OCI-LY1 (cell line): ENCODE results near the gene POLR1F.

ENCODE experiments used
- H2AFZ ChIP-seq: fragments of 200-600 bp; sonication (generic), shearing (Covaris generic); 2 replicates; pipeline ENCODE4 v1.6.0; 2014; ENCODE audit warnings: antibody characterized with exemption, mild to moderate bottlenecking, low read length
- H3F3A ChIP-seq: fragments of 200-600 bp; sonication (generic), shearing (Covaris generic); 2 replicates; pipeline ENCODE4 v1.6.0; 2014; ENCODE audit warnings: mild to moderate bottlenecking, antibody characterized with exemption, low read length, moderate library complexity; ENCODE audit not compliant: insufficient read depth
- H3K27ac ChIP-seq: fragments of 200-600 bp; sonication (generic); 2 replicates; pipeline ENCODE4 v1.5.1; 2014; ENCODE audit warnings: low read length, mixed run types, mild to moderate bottlenecking, low read depth; ENCODE audit not compliant: poor library complexity, severe bottlenecking
- H3K27me3 ChIP-seq: fragments of 200-600 bp; sonication (generic); 2 replicates; pipeline ENCODE4 v1.6.0; 2014; ENCODE audit warnings: antibody characterized with exemption, mild to moderate bottlenecking, low read length, moderate library complexity; ENCODE audit not compliant: insufficient read depth
- H3K36me3 ChIP-seq: fragments of 200-600 bp; sonication (generic); 2 replicates; pipeline ENCODE4 v1.6.1; 2014; ENCODE audit warnings: mild to moderate bottlenecking, antibody characterized with exemption, low read length, moderate library complexity, mixed read lengths; ENCODE audit not compliant: insufficient read depth
- H3K4me1 ChIP-seq: fragments of 200-600 bp; sonication (generic); 2 replicates; pipeline ENCODE4 v1.5.1; 2014; ENCODE audit warnings: mild to moderate bottlenecking, low read length, moderate library complexity; ENCODE audit not compliant: insufficient read depth, severe bottlenecking
- H3K4me2 ChIP-seq: fragments of 200-600 bp; sonication (generic), shearing (Covaris generic); 2 replicates; pipeline ENCODE4 v1.6.1; 2014; ENCODE audit warnings: low read length
- H3K4me3 ChIP-seq: fragments of 200-600 bp; sonication (generic); 2 replicates; pipeline ENCODE4 v1.5.1; 2014; ENCODE audit warnings: low read length, low read depth, mild to moderate bottlenecking, mixed read lengths; ENCODE audit not compliant: poor library complexity, severe bottlenecking
- H3K79me2 ChIP-seq: fragments of 200-600 bp; shearing (Covaris generic); 2 replicates; pipeline ENCODE4 v1.6.1; 2016; ENCODE audit warnings: mixed run types, low read length, mixed read lengths; ENCODE audit not compliant: insufficient read depth
- H3K9ac ChIP-seq: fragments of 200-600 bp; sonication (generic), shearing (Covaris generic); 2 replicates; pipeline ENCODE4 v1.6.1; 2014; ENCODE audit warnings: mild to moderate bottlenecking, low read length, mixed read lengths
- H3K9me2 ChIP-seq: fragments of 200-600 bp; sonication (generic), shearing (Covaris generic); 2 replicates; pipeline ENCODE4 v1.6.1; 2014; ENCODE audit warnings: low read depth, mild to moderate bottlenecking, low read length, mixed read lengths
- H3K9me3 ChIP-seq: fragments of 200-600 bp; shearing (Covaris generic); 2 replicates; pipeline ENCODE4 v1.6.1; 2014; ENCODE audit warnings: low read length, mixed read lengths
- H4K20me1 ChIP-seq: fragments of 200-600 bp; sonication (generic), shearing (Covaris generic); 2 replicates; pipeline ENCODE4 v1.6.0; 2016; ENCODE audit warnings: mild to moderate bottlenecking, low read length; ENCODE audit not compliant: insufficient read depth
- CTCF ChIP-seq: fragments of 200-600 bp; sonication (generic), shearing (Covaris generic); IDR thresholded peaks from 2 replicates; pipeline ENCODE4 v1.5.1; 2017; ENCODE audit warnings: mild to moderate bottlenecking, antibody characterized with exemption, low read length, moderate library complexity, mixed read lengths
- EZH2 ChIP-seq: fragments of 200-600 bp; sonication (generic), shearing (Covaris generic); IDR thresholded peaks from 2 replicates; pipeline ENCODE4 v1.8.0; 2017; ENCODE audit warnings: borderline replicate concordance, mixed run types, mild to moderate bottlenecking, antibody characterized with exemption, low read length, moderate library complexity, mixed read lengths

POLR1F gene

GRCh38 chr7:19665399-19666008 is 43.3 kb downstream of the POLR1F start:
- no peaks in the 10 kb centered on the region for H3K9me2 ChIP-seq
- H3K4me1 ChIP-seq = peaks cover 20% of the 10 kb centered on the region
- H3K4me3 ChIP-seq = no peak overlapping the region
- H3K36me3 ChIP-seq = no peaks in the 10 kb centered on the region
- no peaks in the 10 kb centered on the region for H3F3A ChIP-seq
- H3K4me2 ChIP-seq = no peak overlapping the region
- H3K9me3 ChIP-seq = no peaks in the 10 kb centered on the region
- H4K20me1 ChIP-seq = no peaks in the 10 kb centered on the region
- H3K27me3 ChIP-seq = no peaks in the 10 kb centered on the region
- TF ChIP-seq CTCF (peak; percentile 94), EZH2 (no peak)
- H3K9ac ChIP-seq = no peak overlapping the region
- H2AFZ ChIP-seq = peak overlapping the region; percentile 100
- no peaks in the 10 kb centered on the region for H3K79me2 ChIP-seq
- no peak overlapping the region for H3K27ac ChIP-seq

GRCh38 chr7:19663816-19664462 is 44.9 kb downstream of the POLR1F start:
- no peaks in the 10 kb centered on the region for H3K79me2 ChIP-seq
- H3K36me3 ChIP-seq = no peaks in the 10 kb centered on the region
- no peaks in the 10 kb centered on the region for H3K27me3 ChIP-seq
- no peak for TF ChIP-seq EZH2
- H3K4me1 ChIP-seq = peaks cover 20% of the 10 kb centered on the region
- no peaks in the 10 kb centered on the region for H3F3A ChIP-seq
- no peaks in the 10 kb centered on the region for H3K9me3 ChIP-seq
- peak overlapping the region; percentile 100 for H2AFZ ChIP-seq
- peak overlapping the region; percentile 20 for H3K27ac ChIP-seq
- no peaks in the 10 kb centered on the region for H4K20me1 ChIP-seq
- no peaks in the 10 kb centered on the region for H3K9me2 ChIP-seq
- peak overlapping the region; percentile 6; the same call in 1 of the 2 replicates for H3K9ac ChIP-seq
- H3K4me3 ChIP-seq = peak overlapping the region; percentile 3
- peak overlapping the region; percentile 48 for H3K4me2 ChIP-seq

- Histone ChIP-seq H3K9ac (no peak overlapping the region), H3K4me3 (no peak overlapping the region), H3K4me1 (no peaks in the 10 kb centered on the region), H3K4me2 (no peak overlapping the region), H3F3A (no peaks in the 10 kb centered on the region), H2AFZ (no peak overlapping the region), H3K79me2 (no peaks in the 10 kb centered on the region), H3K9me2 (no peaks in the 10 kb centered on the region), H4K20me1 (no peaks in the 10 kb centered on the region), H3K36me3 (no peaks in the 10 kb centered on the region), H3K27me3 (no peaks in the 10 kb centered on the region), H3K27ac (no peak overlapping the region), H3K9me3 (no peaks in the 10 kb centered on the region)
- TF ChIP-seq EZH2 (no peak), CTCF (no peak)
Measured at GRCh38 chr7:19648791-19649190, 60.0 kb downstream of the POLR1F start.
